GM23338 (cell line): Measurements from ENCODE around the gene MS4A8. TPM values are rescaled to one million over a fixed set of nuclear protein-coding genes. Genes with fewer than 3 reads are reported as not detected.

Experiments
- ATAC-seq: fragments of 200-7000 bp; cut with Tn5 transposase; 3 replicates; pipeline ENCODE4 v1.9.1; 2020
- DNase-seq: peaks from one replicate; pipeline ENCODE4 v3.0.0-alpha.2; 2015; ENCODE audit warnings: low spot score
- H2AFZ ChIP-seq: fragments of 200-600 bp; sonication (generic); 2 replicates; pipeline ENCODE4 v1.8.0; 2016; ENCODE audit warnings: antibody characterized with exemption, mild to moderate bottlenecking, moderate library complexity
- H3F3A ChIP-seq: fragments of 200-600 bp; sonication (generic); replicated peaks from 2 replicates; pipeline ENCODE4 v1.8.0; 2017; ENCODE audit warnings: antibody characterized with exemption, mixed run types, low read depth
- H3K27ac ChIP-seq: fragments of 200-600 bp; sonication (generic); 2 replicates; pipeline ENCODE4 v1.6.1; 2016; ENCODE audit warnings: low read depth
- H3K27me3 ChIP-seq: fragments of 200-600 bp; sonication (generic); 2 replicates; pipeline ENCODE4 v1.8.0; 2016; ENCODE audit warnings: mild to moderate bottlenecking, mixed run types, moderate library complexity; ENCODE audit not compliant: insufficient read depth
- H3K36me3 ChIP-seq: fragments of 200-600 bp; sonication (generic); 2 replicates; pipeline ENCODE4 v1.8.0; 2016; ENCODE audit warnings: mild to moderate bottlenecking; ENCODE audit not compliant: insufficient read depth
- H3K4me1 ChIP-seq: fragments of 200-600 bp; sonication (generic); 2 replicates; pipeline ENCODE4 v1.8.0; 2016; ENCODE audit warnings: mild to moderate bottlenecking, moderate library complexity; ENCODE audit not compliant: insufficient read depth
- H3K4me2 ChIP-seq: fragments of 200-600 bp; sonication (generic); 2 replicates; pipeline ENCODE4 v1.7.1; 2017; ENCODE audit warnings: mixed run types
- H3K4me3 ChIP-seq: fragments of 200-600 bp; sonication (generic); 2 replicates; pipeline ENCODE4 v1.6.1; 2016; ENCODE audit warnings: mixed run types
- H3K79me2 ChIP-seq: fragments of 200-600 bp; sonication (generic); replicated peaks from 2 replicates; pipeline ENCODE4 v1.8.0; 2017; ENCODE audit warnings: mild to moderate bottlenecking; ENCODE audit not compliant: insufficient read depth
- H3K9me2 ChIP-seq: fragments of 200-600 bp; sonication (generic); 2 replicates; pipeline ENCODE4 v1.8.0; 2017; ENCODE audit not compliant: insufficient read depth
- H4K20me1 ChIP-seq: fragments of 200-600 bp; sonication (generic); replicated peaks from 2 replicates; pipeline ENCODE4 v1.8.0; 2017; ENCODE audit warnings: mild to moderate bottlenecking; ENCODE audit not compliant: insufficient read depth
- H3K27ac Mint-ChIP-seq: 2 replicates; pipeline ENCODE4 v1.8.0; 2020; ENCODE audit warnings: inconsistent platforms, mild to moderate bottlenecking, moderate library complexity, mixed read lengths
- H3K27me3 Mint-ChIP-seq: 3 replicates; pipeline ENCODE4 v1.8.0; 2022; ENCODE audit warnings: low read depth, mild to moderate bottlenecking, moderate library complexity, mixed read lengths, inconsistent platforms; ENCODE audit not compliant: insufficient read depth, poor library complexity
- H3K36me3 Mint-ChIP-seq: 3 replicates; pipeline ENCODE4 v1.8.0; 2021; ENCODE audit warnings: low read depth, mild to moderate bottlenecking, inconsistent platforms, moderate library complexity, mixed read lengths
- H3K4me1 Mint-ChIP-seq: 3 replicates; pipeline ENCODE4 v1.8.0; 2020; ENCODE audit warnings: mild to moderate bottlenecking, inconsistent platforms, mixed read lengths
- H3K4me3 Mint-ChIP-seq: 3 replicates; pipeline ENCODE4 v1.8.0; 2021; ENCODE audit warnings: moderate library complexity, mild to moderate bottlenecking, inconsistent platforms, mixed read lengths
- H3K9me3 Mint-ChIP-seq: 3 replicates; pipeline ENCODE4 v1.8.0; 2020; ENCODE audit warnings: moderate library complexity, mild to moderate bottlenecking, inconsistent platforms, mixed read lengths
- CREB1 ChIP-seq: fragments of 250-450 bp; sonication (Bioruptor Pico); IDR thresholded peaks from 2 replicates; pipeline ENCODE4 v1.5.0; 2020; ENCODE audit warnings: low read depth, mild to moderate bottlenecking, moderate library complexity
- CTCF ChIP-seq, 2 experiments: fragments of 200-600 bp in 1 of 2; sonication (generic) in 1 of 2; conservative IDR thresholded peaks; 2 replicates each; pipeline versions ENCODE4 v1.5.1 to v1.6.1; 2016 to 2017; ENCODE audit warnings: antibody characterized with exemption in 2 of 2, low read depth in 2 of 2, mild to moderate bottlenecking in 2 of 2, moderate library complexity in 1 of 2
- ETS1 ChIP-seq: IDR thresholded peaks from 2 replicates; pipeline ENCODE4 v1.6.1; 2016; ENCODE audit warnings: antibody characterized with exemption
- EZH2 ChIP-seq: fragments of 200-600 bp; sonication (generic); IDR thresholded peaks from one replicate; pipeline ENCODE4 v1.8.0; 2017; ENCODE audit warnings: antibody characterized with exemption, mild to moderate bottlenecking, low read depth; ENCODE audit not compliant: unreplicated experiment
- EZH2phosphoT487 ChIP-seq: fragments of 200-600 bp; sonication (generic); IDR thresholded peaks from one replicate; pipeline ENCODE4 v1.8.1; 2018; ENCODE audit warnings: antibody characterized with exemption; ENCODE audit not compliant: unreplicated experiment
- JUNB ChIP-seq: IDR thresholded peaks from one replicate; pipeline ENCODE4 v1.6.1; 2016; ENCODE audit warnings: antibody characterized with exemption; ENCODE audit not compliant: unreplicated experiment
- NANOG ChIP-seq: IDR thresholded peaks from 2 replicates; pipeline ENCODE4 v1.6.1; 2016; ENCODE audit warnings: antibody characterized with exemption, borderline replicate concordance
- POLR2AphosphoS5 ChIP-seq: IDR thresholded peaks from 2 replicates; pipeline ENCODE4 v1.6.1; 2016; ENCODE audit warnings: antibody characterized with exemption, low read depth
- REST ChIP-seq: IDR thresholded peaks from one replicate; pipeline ENCODE4 v1.6.1; 2018; ENCODE audit warnings: antibody characterized with exemption; ENCODE audit not compliant: unreplicated experiment
- STAT1 ChIP-seq: IDR thresholded peaks from one replicate; pipeline ENCODE4 v1.6.1; 2016; ENCODE audit warnings: antibody characterized with exemption; ENCODE audit not compliant: unreplicated experiment
- ZNF114 ChIP-seq: fragments of 250-450 bp; sonication (Bioruptor Pico); IDR thresholded peaks from 2 replicates; pipeline ENCODE4 v1.5.0; 2020; ENCODE audit warnings: mild to moderate bottlenecking, moderate library complexity
- ZNF331 ChIP-seq: fragments of 250-450 bp; sonication (Bioruptor Pico); IDR thresholded peaks from 2 replicates; pipeline ENCODE4 v1.5.0; 2020; ENCODE audit warnings: low read depth, mild to moderate bottlenecking, moderate library complexity
- ZNF462 ChIP-seq: fragments of 250-450 bp; sonication (Bioruptor Pico); IDR thresholded peaks from 2 replicates; pipeline ENCODE4 v1.5.0; 2020; ENCODE audit warnings: mild to moderate bottlenecking, moderate library complexity
- polyA plus RNA-seq: library from polyadenylated mRNA; unstranded; fragments of >200 nt; fragmentation: Nextera tagmentation; extraction: Ambion mirVana; gene quantifications from 2 replicates; pipeline ENCODE4 v1.2.1, GENCODE V29; 2016
- total RNA-seq: library from RNA; depleted of rRNA; stranded (reverse); fragments of >200 nt; shearing (Covaris generic); gene quantifications from 2 replicates; pipeline ENCODE4 v1.2.3, GENCODE V29; 2014

Gene MS4A8
- total and polyA plus RNA-seq, 2 experiments from 2014 or later = not detected

- H3K9me3 Mint-ChIP-seq = peaks cover 14% of the 10 kb centered on the region
- H3K4me1 Mint-ChIP-seq = no peaks in the 10 kb centered on the region
- DNase-seq (no peak), ATAC-seq (no peak)
- Histone ChIP-seq H3K36me3 (no peaks in the 10 kb centered on the region), H3K79me2 (no peaks in the 10 kb centered on the region), H3K4me1 (no peaks in the 10 kb centered on the region), H3K9me2 (0 out of 2 replicates have a peak, but pooled peaks cover 3% of the 10 kb centered on the region), H3K27ac (no peak within 1 kb of the TSS), H3K4me2 (no peak within 1 kb of the TSS), H3K27me3 (no peaks in the 10 kb centered on the region), H2AFZ (no peak within 1 kb of the TSS), H3K4me3 (no peak within 1 kb of the TSS), H4K20me1 (no peaks in the 10 kb centered on the region), H3F3A (no peaks in the 10 kb centered on the region)
- no peak within 1 kb of the TSS for H3K27ac Mint-ChIP-seq
- TF ChIP-seq CTCF (conservative IDR thresholded peaks at IDR 0.05; ENCODE audit: low read depth in 2 of 2) = no peak
- no peak for TF ChIP-seq CREB1
- TF ChIP-seq REST = no peak
- no peak for TF ChIP-seq STAT1
- TF ChIP-seq POLR2AphosphoS5 = no peak
- TF ChIP-seq ZNF462 (CRISPR knock-in tag) = no peak
- TF ChIP-seq NANOG = no peak
- no peak for TF ChIP-seq ETS1
- TF ChIP-seq EZH2 = no peak
- TF ChIP-seq EZH2phosphoT487 = no peak
- TF ChIP-seq ZNF331 (CRISPR knock-in tag) = no peak
- no peak for TF ChIP-seq ZNF114 (CRISPR knock-in tag)
- TF ChIP-seq JUNB = no peak
- H3K27me3 Mint-ChIP-seq = peaks cover 14% of the 10 kb centered on the region
- no peaks in the 10 kb centered on the region for H3K36me3 Mint-ChIP-seq
- no peak within 1 kb of the TSS for H3K4me3 Mint-ChIP-seq
These were observed 25.0 kb downstream of the MS4A8 start, which contains the start of gene MS4A18 for GRCh38 chr11:60724420-60724819. Gene MS4A18, plus strand, starts transcription at chr11:60724720.
